A673 (cell line): Measurements from ENCODE around the gene GRIK3.

Experiments used
- EZH2 ChIP-seq: fragments of 200-600 bp; sonication (generic); IDR thresholded peaks from 2 replicates; pipeline ENCODE4 v1.6.1; 2017; ENCODE audit warnings: borderline replicate concordance, low read depth, mild to moderate bottlenecking, mixed read lengths, antibody characterized with exemption, low read length; ENCODE audit not compliant: poor library complexity, severe bottlenecking
- TF ChIP-seq, protein P1 (sequence below): fragments of 300-800, 200-600 bp; sonication (generic); conservative IDR thresholded peaks from 2 replicates; pipeline ENCODE4 v1.5.1; 2017; ENCODE audit warnings: low read depth, mild to moderate bottlenecking, antibody characterized with exemption, low read length, moderate library complexity, mixed read lengths

DNA sequence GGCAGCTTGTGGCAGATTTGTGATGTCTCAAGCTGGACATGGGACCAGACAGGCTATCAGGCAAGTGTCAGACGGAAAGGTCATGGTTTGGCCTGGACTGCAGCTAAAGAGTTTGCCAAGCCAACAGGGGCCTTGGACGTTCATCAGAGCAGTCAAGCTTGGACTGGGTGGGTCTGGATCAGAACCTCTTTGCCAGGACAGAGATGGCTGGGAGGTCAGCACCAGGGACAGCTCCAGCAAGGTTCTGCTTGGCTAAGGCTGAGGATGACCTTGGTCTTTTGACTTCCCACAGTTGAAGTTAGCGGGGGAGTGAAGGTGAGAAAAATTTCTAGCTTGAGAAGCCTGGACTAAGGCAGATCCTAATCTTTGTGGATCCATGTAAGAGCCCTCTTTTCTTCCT, 68.1 kb downstream of the GRIK3 start:
- TF ChIP-seq, protein P1, sequence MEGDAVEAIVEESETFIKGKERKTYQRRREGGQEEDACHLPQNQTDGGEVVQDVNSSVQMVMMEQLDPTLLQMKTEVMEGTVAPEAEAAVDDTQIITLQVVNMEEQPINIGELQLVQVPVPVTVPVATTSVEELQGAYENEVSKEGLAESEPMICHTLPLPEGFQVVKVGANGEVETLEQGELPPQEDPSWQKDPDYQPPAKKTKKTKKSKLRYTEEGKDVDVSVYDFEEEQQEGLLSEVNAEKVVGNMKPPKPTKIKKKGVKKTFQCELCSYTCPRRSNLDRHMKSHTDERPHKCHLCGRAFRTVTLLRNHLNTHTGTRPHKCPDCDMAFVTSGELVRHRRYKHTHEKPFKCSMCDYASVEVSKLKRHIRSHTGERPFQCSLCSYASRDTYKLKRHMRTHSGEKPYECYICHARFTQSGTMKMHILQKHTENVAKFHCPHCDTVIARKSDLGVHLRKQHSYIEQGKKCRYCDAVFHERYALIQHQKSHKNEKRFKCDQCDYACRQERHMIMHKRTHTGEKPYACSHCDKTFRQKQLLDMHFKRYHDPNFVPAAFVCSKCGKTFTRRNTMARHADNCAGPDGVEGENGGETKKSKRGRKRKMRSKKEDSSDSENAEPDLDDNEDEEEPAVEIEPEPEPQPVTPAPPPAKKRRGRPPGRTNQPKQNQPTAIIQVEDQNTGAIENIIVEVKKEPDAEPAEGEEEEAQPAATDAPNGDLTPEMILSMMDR = no peak
- no peak for TF ChIP-seq EZH2
